Pons (tissue), 1 donor: ENCODE data around the gene MX1.

Experiments used
- DNase-seq: peaks from one replicate; pipeline ENCODE4 v3.0.0-alpha.2; 2016; ENCODE audit warnings: low spot score

The MX1 gene

GRCh38 chr21:41432562-41433460 is 6.8 kb downstream of the MX1 start:
- no peak for DNase-seq

GRCh38 chr21:41433566-41433965 is 7.5 kb downstream of the MX1 start:
- no peak for DNase-seq

- no peak for DNase-seq
Observed at GRCh38 chr21:41435706-41436105, 9.7 kb downstream of the MX1 start.

- DNase-seq: no peak
Observed at GRCh38 chr21:41437729-41438128, 11.7 kb downstream of the MX1 start.

- DNase-seq: no peak
Observed at GRCh38 chr21:41438425-41439113, 12.5 kb downstream of the MX1 start.

GRCh38 chr21:41439248-41439647 is 13.2 kb downstream of the MX1 start:
- no peak for DNase-seq

- DNase-seq: no peak
Observed at GRCh38 chr21:41441546-41441945, 15.5 kb downstream of the MX1 start.

- DNase-seq: no peak
Observed at GRCh38 chr21:41442481-41443186, 16.6 kb downstream of the MX1 start.

- DNase-seq: no peak
Observed at GRCh38 chr21:41443562-41443961, 17.5 kb downstream of the MX1 start.

- DNase-seq: no peak
Observed at GRCh38 chr21:41444703-41445464, 18.8 kb downstream of the MX1 start.

GRCh38 chr21:41445465-41445862 is 19.4 kb downstream of the MX1 start:
- no peak for DNase-seq

- no peak for DNase-seq
Observed at GRCh38 chr21:41446586-41446985, 20.5 kb downstream of the MX1 start.

GRCh38 chr21:41447356-41447755 is 21.3 kb downstream of the MX1 start:
- no peak for DNase-seq

GRCh38 chr21:41449613-41450012 is 23.6 kb downstream of the MX1 start:
- DNase-seq: no peak

- no peak for DNase-seq
Observed at GRCh38 chr21:41451753-41452676, 26.0 kb downstream of the MX1 start.

GRCh38 chr21:41453198-41453597 is 27.2 kb downstream of the MX1 start:
- no peak for DNase-seq

- DNase-seq: no peak
Observed at GRCh38 chr21:41453761-41454160, 27.7 kb downstream of the MX1 start.

- no peak for DNase-seq
Observed at GRCh38 chr21:41458121-41458520, 32.1 kb downstream of the MX1 start.

GRCh38 chr21:41458559-41458958 is 32.5 kb downstream of the MX1 start:
- no peak for DNase-seq

GRCh38 chr21:41459884-41460534 is 34.0 kb downstream of the MX1 start:
- no peak for DNase-seq
